NCI-H2196 treated with DMSO at 0.1 percent for 48 hours (cell line): ENCODE measurements around the gene PCBP2.
A peak's percentile ranks its signal among the peaks of the same experiment; 100 is the strongest.

Experiments
- DNase-seq: peaks from one replicate; lab custom pipeline; 2025; ENCODE audit not compliant: unreplicated experiment; lab: John Stamatoyannopoulos, UW

The PCBP2 gene

DNA sequence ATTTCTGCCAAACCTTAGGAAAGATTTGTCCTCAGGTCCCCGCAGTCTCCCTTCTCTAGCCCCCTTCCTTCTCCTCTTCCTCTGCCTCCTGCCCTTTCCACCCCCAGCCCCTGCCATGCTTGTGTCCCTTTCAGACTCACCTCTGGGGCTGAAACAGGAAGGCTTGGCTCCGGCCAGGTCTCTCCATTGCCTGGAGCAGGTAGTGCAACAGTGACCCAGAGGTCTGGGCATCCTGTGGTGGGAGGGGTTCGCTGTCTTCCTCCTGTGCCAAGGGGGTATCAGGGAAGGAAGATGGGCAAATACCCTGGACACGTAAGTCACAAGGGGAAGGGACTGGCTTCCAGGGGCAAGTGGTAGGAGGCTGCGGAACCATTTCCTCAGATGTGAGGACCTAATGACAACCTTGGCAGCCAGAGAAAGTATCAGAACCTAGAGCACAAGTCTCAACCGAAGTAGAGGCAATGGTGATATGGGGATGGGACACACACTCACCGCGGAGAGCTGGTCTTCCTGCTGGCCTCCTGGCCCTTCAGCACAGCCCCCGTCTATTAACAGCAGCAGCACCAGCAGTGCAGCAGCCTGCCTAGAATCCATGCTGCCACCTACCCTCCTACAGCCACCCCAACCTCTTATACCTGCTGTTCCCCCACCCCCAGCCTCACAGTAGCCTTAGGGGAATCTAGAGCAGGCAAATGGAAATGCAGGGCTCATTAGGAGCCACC is 55.1 kb downstream of the PCBP2 start, which contains the start of gene NPFF:
Gene NPFF (minus strand): TSS at position 604 of the 722 bp plus-strand sequence. CDS start 10 bp downstream, at position 594.
- no peak for DNase-seq

DNA sequence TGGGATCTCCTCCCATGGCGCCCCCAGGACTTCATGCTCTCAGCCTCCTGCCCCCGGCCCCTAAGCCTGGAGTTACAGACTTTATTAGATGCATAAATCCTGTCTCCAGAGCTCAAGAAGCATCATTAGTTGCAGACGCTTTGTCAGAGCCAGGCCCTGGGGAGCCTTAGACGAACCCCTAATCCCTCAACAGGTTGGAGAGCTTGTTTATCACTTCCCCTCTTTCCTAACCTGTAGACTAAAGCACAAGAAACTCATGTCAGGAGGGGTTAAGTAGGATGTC is 55.6 kb downstream of the PCBP2 start:
- DNase-seq = no peak

DNA sequence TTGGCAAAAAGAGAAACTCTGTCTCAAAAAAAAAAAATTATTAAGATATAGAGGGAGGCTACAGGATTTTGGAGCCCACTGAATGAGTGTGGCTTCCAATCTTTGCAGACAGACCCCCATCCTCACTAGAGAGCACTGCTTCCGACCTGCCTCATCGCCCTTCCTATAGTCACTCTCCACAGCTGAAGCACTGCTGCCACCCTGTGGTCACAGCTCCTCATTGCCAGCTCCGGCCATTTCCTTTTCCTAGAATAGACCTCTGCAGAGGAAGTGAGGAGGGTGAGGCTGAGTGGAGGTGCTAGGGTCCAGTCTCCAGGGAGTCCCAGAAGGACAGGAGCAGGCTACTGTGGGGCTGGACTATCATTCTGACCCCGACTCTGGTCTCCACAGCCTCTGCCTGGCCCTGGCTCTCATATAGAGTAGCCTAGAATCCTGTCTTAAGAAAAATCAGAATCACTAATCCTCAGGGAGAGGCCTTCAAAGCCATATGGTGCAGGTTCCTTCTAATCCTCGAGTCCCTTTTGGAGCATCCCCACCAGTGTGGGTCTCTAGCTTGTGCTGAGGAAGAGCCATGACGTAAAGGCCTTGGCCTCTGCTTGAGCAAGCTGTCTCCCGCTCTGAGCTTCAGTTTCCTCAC is 56.8 kb downstream of the PCBP2 start:
- peak; percentile 50 for DNase-seq

DNA sequence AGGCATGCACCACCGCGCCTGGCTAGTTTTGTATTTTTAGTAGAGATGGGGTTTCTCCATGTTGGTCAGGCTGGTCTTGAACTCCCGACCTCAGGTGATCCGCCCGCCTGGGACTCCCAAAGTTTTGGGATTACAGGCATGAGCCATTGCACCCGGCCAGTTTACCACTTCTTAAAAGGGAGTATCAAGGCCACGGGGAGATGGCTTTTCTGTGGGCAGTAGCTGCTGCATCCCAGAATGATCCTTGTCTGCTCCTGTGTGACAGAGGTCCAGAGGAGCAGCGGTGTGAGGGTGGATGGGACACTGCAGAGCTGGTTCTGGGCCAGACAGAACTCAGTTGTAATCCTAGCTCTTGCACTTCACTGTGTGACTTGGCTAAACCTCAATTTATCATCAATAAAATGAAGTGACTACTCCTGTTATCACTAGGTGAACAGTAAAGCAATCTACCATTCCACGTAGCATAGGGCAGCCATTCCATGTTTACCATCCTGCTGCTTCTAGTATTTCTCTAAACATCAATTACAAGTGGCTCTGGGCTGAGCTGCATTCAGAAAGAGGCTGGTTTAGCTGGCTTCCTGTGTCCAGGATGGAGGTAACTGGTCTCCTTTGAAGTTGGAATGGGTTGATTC is 58.4 kb downstream of the PCBP2 start:
- no peak for DNase-seq

DNA sequence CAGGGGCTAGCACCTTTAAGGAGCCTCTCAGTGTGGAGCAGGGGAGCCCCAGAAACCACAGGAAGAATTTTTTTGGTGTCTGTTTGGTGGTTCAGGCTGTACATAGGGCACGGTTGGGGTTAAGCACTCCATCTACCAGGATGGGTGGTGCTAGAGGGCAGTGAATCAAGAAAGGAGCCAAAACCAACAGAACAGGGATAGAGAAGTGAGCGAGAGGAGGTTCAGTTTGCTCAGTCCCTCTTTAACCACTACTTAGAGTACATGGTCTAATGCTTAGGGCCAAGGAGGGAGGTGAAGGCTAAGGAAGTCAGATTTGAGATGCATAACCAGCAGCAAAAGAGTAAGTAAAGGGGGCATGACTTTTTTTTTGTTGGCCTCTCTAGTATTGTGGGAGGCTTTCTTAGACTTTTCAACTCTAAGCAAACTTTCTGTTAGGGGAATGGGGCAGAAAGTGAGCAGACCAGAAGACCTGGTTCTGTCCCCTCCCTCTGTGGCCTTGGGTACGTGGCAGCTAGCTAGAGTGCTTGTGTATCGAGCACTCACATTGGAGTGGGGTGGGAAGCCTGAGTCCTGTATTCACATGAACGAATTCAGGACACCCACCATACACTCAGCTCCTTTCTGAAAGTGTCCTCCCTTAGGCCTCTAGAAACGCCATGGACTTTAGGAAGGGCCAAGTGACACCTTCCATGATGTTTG is 62.0 kb downstream of the PCBP2 start:
- no peak for DNase-seq

DNA sequence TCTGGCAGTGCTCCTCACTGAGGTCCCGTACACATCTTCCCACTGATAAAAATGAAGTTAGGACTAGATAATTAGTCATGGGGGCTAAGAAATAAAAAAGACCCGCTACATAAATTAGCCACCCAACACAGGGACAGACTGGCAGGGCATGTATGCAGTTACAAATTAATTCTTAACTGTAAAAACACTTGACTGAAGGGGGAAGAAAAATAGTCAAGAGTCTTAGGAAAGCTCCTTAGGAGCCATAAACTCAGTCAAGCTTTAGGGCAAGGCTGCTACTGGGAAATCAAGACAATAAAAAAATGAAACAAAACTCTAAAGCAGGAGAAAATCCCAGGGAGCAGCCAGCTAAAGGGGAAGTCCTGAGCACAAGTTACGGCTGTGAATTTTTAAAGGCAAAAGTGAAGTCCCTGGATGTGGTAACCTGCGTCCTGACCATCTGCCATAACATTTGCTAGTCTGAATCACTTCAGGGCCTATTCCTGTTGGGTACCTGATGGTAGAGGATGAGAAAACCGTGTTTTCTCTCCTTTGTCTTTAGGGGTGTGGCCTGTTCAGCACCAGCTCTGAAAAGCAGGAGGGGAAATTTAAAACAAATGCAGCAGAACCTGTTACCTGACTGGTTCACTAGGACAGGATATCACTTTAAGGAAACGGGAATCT is 62.9 kb downstream of the PCBP2 start:
- DNase-seq = no peak

DNA sequence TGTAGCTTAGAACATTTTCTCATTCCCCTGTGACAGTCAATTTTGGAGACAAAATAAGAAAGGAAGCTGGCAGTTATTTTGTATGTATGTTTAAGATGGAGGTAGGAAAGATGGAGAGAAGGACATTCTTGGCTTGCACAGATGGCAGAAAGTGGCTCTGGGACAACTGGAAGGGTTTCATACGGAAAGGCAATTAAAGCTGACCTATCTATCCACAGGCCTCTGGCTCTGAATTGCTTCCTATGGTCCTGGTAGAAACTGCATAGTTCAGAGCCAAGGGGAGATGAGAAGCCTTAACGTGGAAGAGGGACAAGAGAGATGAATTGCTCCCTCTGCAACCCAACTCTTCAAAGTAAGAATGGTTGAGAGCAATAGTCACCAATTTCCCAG is 63.4 kb downstream of the PCBP2 start:
- DNase-seq = no peak

DNA sequence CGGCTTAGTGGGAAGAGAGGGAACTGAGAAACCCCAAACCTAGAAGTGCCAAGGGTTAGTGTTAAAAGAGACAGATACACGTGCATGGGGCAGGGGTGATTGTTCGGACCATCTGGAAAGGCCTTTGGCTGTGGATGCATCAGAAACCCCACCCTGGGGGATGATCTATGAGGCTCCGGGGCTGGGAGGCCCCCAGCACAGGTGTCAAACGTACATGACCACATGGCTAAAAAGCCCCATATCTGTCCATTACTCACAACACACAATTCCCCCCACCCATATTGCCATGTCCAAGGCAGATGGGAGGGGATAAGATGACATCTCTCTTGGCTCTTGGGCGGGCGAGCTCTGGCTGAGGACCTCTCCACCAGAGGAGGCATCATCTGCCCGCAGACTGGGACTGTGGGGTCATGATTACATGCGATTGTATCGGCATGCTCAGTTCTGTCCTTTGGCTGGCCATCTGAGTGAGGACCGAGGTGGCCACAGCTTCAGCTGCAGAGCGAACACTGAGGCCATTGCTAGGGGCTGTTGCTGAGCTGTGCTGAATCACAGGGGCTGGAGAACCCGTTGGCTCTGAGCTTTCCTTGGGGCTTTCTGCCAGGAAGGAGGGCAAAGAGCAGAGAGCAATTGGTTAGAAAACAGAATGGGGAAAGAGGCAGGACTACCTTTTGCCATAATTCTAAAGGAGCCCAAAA is 65.0 kb downstream of the PCBP2 start:
- DNase-seq = no peak

DNA sequence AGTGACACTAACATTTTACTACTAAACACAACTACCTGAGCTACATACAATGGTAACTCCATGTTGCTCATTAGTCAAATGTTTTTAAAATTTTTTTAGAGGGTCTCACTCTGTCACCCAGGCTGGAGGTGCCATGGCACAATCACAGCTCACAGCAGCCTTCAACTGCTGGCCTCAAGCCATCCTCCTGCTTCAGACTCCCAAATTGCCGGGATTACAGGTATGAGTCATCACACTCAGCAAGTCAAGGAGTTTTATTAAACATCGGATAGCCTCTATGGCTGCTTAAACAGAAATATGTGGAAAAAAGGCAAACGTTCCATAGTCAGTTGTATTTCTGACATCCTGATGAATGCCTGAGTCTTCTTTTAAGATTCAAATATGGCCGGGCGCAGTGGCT is 66.5 kb downstream of the PCBP2 start:
- DNase-seq = no peak

DNA sequence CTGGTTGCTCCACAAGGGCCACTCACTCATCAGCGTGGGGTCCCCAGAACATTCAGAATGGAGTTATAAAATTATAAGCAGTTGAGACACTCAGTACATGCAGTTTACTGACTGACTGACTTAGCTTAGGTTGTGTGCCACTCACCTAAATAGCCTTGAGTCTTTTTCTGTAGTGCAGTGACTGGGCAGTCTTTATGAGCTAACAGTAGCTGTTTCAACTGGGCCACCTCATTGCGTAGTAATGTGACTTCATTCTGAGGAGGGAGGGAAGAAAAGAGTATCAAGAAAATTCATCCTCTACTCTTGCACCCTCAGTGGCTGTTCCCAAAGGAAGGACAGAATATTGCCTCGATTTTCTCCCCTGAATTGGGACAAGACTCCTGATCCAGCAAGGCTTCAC is 71.2 kb downstream of the PCBP2 start:
- DNase-seq = no peak

DNA sequence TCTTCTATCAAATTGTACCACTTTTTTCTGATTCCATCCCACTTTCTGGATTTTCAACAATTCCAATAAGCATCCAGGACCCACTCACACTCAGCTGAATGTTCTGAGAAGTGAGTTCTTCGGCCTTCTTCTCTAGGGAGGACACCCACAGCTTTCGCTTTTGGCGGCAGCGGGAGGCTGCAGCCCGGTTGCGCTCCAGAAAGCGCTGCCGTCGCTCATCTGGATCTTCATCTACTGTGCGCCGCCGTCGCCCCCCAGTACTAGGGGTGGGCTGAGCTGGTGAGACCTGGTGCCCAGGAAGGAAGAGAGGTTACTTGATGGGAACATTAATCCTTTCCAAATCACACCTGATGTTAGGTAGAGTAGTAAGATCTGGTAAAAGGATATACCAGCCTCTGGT is 72.6 kb downstream of the PCBP2 start:
- no peak for DNase-seq

DNA sequence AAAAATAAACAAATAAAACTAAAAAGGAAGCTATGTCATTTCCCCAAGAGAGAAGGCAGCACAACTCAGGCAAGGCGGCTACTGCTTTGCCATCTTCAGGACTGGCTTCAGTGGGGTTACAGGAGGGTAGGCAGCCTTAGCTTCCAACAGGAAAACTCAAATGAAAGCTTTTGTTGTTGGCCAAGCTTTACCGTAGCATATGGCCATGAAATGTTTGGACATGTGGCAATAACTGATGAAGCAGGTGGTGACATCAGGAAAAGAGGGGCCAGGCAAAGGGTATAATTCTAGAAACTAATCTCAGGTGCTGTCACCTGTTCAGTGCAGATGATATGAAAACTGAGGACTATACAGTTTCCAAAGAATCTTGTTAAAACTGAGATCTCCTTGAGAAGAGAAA is 78.2 kb downstream of the PCBP2 start:
- DNase-seq = no peak
